Measurements from ENCODE around the gene AGAP1. TPM values are rescaled to one million over a fixed set of nuclear protein-coding genes. Genes with fewer than 3 reads are reported as not detected.

Gene AGAP1
- total RNA-seq, 1 donor: 18.5 TPM

DNA sequence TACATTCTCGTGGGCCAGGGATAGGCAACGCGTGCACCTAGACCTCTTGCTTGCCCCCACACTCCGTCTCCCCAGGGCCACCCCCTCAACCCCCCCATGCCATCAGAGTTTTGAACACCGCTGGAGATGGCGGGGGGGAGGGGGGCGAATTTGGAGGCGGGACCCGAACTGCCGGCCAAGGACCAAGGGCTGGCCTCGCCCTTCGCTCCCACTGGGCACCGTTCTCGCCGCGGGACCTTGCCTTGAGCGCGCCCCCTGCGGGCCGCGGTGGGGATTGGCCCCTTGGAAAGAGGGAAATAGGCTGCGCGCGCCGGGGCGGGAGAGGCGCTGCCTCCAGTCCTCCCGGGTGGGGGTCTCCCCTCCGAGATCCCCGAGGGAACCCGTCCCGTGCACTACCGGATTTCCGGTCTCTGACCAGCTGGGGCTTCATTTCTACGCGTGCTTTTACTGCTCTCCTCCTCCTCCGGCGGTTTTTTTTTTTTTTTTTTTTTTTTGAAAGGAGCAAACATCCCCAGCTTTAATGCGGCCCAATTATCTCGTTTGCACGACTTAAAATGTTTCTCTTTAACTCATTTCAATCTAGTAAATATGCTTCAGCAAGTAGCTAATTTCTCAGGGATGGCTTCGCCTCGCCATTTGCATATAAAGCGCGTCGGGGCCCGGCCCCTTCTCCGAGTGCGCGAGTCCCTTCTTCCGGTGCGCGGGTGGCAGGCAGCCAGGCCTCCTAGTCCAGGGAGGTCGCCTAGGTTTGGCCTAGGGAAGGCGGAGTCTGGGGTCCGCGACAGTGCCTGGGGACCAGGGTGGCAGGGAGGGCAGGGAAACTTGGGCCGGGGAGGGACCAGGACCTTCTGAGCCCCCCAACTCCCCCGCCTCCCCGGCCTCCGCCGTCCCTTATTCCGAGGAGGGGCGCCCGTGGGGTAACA lies 684.4 kb downstream of the AGAP1 start:
- H3K4me3 ChIP-seq (ENCODE audit: insufficient read depth, low read length): peak overlapping the region; percentile 59
- H3K27ac ChIP-seq (ENCODE audit: low read depth, low read length): no peak overlapping the region
- peak overlapping the region; percentile 85 for H3K4me2 ChIP-seq (ENCODE audit: insufficient read depth, low read length)
- H3K4me1 ChIP-seq (ENCODE audit: insufficient read depth, low read length): peaks cover 17% of the 10 kb centered on the region
- peaks cover 25% of the 10 kb centered on the region for H3K27me3 ChIP-seq (ENCODE audit: insufficient read depth, low read length)
- no peaks in the 10 kb centered on the region for H3K79me2 ChIP-seq (ENCODE audit: insufficient read depth, low read length)
- no peaks in the 10 kb centered on the region for H4K20me1 ChIP-seq (ENCODE audit: insufficient read depth, low read length)
- DNase-seq (ENCODE audit: insufficient read length, low spot score, missing footprints): peak; percentile 99
- TF ChIP-seq, protein P1, sequence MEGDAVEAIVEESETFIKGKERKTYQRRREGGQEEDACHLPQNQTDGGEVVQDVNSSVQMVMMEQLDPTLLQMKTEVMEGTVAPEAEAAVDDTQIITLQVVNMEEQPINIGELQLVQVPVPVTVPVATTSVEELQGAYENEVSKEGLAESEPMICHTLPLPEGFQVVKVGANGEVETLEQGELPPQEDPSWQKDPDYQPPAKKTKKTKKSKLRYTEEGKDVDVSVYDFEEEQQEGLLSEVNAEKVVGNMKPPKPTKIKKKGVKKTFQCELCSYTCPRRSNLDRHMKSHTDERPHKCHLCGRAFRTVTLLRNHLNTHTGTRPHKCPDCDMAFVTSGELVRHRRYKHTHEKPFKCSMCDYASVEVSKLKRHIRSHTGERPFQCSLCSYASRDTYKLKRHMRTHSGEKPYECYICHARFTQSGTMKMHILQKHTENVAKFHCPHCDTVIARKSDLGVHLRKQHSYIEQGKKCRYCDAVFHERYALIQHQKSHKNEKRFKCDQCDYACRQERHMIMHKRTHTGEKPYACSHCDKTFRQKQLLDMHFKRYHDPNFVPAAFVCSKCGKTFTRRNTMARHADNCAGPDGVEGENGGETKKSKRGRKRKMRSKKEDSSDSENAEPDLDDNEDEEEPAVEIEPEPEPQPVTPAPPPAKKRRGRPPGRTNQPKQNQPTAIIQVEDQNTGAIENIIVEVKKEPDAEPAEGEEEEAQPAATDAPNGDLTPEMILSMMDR (IDR thresholded peaks at IDR 0.05; ENCODE audit: extremely low read depth, low read depth, low read length): peak; percentile 60
- no peaks in the 10 kb centered on the region for H3K36me3 ChIP-seq (ENCODE audit: insufficient read depth, low read length)
- peak overlapping the region; percentile 69 for H2AFZ ChIP-seq (ENCODE audit: low read length)
- H3K9me3 ChIP-seq (ENCODE audit: low read depth, low read length): no peaks in the 10 kb centered on the region

DNA sequence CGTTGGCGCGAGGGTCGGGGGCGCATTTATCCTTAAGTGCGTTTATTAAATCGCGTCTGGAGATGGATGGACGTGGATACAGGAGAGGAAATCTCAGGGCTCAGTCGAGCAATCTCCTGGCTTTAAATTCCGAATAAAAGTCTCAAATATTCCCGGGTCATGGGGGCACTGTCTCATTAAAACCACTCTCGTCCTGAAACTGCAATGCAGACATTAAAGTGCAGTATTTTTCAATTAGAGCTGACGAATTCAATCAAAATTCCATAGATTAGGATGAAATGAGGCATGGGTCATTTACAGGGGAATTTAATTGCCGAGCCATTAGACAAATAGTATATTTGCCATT lies 685.0 kb downstream of the AGAP1 start:
- H3K27me3 ChIP-seq (ENCODE audit: insufficient read depth, low read length): peaks cover 19% of the 10 kb centered on the region
- TF ChIP-seq, protein P1 (IDR thresholded peaks at IDR 0.05; ENCODE audit: extremely low read depth, low read depth, low read length): no peak
- H2AFZ ChIP-seq (ENCODE audit: low read length): peak overlapping the region; percentile 69
- H3K4me2 ChIP-seq (ENCODE audit: insufficient read depth, low read length): peak overlapping the region; percentile 85
- no peaks in the 10 kb centered on the region for H4K20me1 ChIP-seq (ENCODE audit: insufficient read depth, low read length)
- no peak overlapping the region for H3K27ac ChIP-seq (ENCODE audit: low read depth, low read length)
- H3K36me3 ChIP-seq (ENCODE audit: insufficient read depth, low read length): no peaks in the 10 kb centered on the region
- DNase-seq (ENCODE audit: insufficient read length, low spot score, missing footprints): peak; percentile 48
- H3K4me3 ChIP-seq (ENCODE audit: insufficient read depth, low read length): peak overlapping the region; percentile 59
- H3K9me3 ChIP-seq (ENCODE audit: low read depth, low read length): no peaks in the 10 kb centered on the region
- peaks cover 17% of the 10 kb centered on the region for H3K4me1 ChIP-seq (ENCODE audit: insufficient read depth, low read length)
- no peaks in the 10 kb centered on the region for H3K79me2 ChIP-seq (ENCODE audit: insufficient read depth, low read length)

DNA sequence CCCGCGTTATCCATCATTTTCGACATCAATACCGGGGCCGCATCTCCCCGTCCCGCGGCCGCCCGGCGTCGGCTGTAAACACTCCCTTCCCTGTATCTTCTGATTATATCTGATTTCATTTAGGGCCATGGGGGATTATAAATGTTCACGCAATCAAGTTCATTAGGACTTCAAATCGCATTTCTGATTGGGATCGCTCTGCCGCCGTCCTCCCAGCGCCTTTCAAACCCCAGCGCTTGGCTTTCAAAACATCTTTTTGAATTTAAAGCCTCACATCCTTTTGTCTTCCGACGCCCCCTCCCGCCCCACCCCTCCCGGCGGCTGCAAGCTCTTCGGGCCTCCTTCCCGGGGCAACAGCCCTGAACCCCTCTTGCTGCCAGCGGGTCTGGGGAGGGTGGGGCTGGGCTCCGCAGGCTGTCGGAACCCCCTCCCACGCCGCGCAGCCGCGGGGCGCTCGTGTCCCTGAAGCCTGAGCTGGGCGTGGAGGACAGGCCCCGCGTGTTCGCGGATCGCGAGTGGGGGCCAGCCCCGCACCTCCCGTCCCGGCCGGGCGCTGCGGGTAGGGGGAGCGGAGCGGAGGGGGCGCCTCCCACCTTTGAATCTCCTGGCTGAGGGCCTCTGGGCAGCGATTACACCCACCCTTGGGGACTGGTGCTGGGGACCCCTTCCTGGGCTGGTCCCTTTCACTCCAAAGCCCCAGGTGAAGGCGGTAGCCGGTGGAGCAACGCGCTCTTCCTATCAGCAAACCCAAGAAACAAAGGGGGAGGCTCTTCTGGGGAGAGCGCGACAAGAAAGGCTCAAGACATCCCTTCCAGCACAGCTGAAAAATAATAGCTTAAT lies 685.6 kb downstream of the AGAP1 start:
- Histone ChIP-seq H3K36me3 (ENCODE audit: insufficient read depth, low read length) (no peaks in the 10 kb centered on the region), H2AFZ (ENCODE audit: low read length) (peak overlapping the region; percentile 69), H3K27me3 (ENCODE audit: insufficient read depth, low read length) (peaks cover 13% of the 10 kb centered on the region), H3K79me2 (ENCODE audit: insufficient read depth, low read length) (no peaks in the 10 kb centered on the region), H4K20me1 (ENCODE audit: insufficient read depth, low read length) (no peaks in the 10 kb centered on the region), H3K27ac (ENCODE audit: low read depth, low read length) (no peak overlapping the region), H3K4me2 (ENCODE audit: insufficient read depth, low read length) (peak overlapping the region; percentile 85), H3K4me1 (ENCODE audit: insufficient read depth, low read length) (peaks cover 17% of the 10 kb centered on the region), H3K4me3 (ENCODE audit: insufficient read depth, low read length) (peak overlapping the region; percentile 59), H3K9me3 (ENCODE audit: low read depth, low read length) (no peaks in the 10 kb centered on the region)
- DNase-seq (ENCODE audit: insufficient read length, low spot score, missing footprints): peak; percentile 85
- TF ChIP-seq, protein P1 (IDR thresholded peaks at IDR 0.05; ENCODE audit: extremely low read depth, low read depth, low read length): no peak
